ENCODE measurements around the gene TENT4B.

TENT4B gene

DNA sequence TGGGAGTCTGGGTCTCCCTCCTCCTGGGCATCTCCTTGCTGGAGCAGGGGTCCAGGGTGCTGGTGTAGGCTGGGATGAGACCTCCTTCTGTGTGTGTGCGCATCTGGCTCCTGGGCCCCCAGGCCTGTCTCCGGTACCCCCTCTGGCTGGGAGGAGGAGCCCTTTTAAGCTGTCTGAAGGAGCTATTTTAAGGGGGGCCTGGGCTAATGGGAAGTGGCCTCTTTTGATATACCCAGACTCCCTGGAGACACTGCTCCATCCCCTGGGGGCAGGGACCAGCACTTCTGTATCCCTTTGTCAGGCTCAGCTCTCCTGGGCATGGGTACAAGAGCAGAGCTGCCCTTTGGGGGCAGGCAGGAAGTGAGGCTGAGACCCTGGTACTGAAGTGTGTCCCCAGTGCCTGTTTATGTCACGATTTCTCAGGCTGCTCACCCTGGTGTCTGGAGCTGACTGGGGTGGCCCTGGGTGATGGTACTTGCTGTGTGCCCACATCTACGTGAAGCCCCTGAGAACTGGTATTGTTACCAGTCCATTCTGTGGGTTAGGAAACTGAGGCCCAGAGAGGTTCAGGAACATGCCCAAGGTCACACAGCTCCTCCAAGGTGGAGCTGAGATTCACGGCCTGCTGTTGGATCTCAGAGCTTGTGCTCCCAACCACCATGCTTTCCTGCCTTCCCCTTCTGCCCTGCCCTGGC, 119.7 kb downstream of the TENT4B start:
- DNase-seq = no peak

GRCh38 chr16:50273382-50273690, 120.2 kb downstream of the TENT4B start:
- DNase-seq = no peak

DNA sequence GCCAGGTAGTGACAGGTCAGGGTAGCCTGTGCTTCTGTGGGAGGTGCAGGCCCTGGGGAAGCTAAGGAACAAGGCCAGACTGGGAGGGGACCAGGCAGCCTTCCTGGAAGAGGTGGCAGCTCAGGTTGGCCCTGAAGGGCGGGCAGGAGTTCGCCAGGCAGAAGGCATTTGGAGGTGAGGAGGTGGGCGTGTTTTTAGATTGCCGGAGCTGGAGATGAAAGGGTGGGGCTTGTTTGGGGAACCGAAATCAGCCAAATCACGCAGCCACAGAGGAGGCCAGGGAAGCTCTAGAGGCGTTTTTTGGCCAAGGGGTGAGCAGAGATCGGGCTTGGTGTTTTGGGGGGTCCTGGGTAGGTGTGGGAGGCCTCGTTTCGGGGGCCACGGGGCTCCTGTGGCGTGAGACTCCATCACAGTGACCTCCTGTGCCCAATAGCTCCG, 120.8 kb downstream of the TENT4B start:
- no peak for DNase-seq

DNA sequence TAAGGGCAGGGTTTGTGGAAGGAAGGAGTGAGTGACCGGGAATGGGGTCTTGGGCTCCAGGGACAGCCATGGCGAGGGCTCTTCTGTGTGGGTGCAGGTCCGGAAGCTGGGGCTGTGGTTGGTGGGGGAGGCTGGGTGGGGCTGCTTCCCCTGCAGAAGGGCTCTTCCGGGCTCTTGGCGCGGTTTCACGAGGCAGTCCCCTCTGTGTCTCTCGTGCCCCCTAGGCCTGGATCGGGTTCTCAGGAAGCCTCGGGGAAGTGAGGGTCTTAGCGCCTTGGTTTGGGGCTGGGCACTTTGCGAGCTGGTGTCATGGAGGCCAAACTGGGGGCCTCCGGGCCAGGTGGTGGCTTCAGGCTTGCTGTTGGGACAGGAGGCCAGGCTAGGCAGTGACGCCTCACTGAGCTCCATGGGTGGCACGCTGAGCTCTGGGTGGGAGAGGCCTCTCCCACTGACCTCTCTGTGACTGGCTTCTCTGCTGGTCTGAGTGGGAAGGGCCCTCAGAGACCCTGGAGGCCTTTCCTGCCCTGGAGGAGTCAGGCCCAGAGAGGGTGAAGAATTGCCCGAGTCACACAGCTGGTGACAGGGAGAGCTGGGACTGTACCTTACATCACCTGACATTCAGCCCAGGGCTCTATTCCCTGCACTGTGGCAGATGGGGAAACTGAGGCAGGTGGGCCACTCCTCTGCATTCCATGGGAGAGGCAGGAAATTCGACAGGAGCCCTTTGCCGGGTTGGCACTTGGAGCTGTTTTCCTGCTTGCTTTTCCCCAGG, 121.4 kb downstream of the TENT4B start:
- DNase-seq = no peak

- DNase-seq = no peak
These were observed 122.0 kb downstream of the TENT4B start for GRCh38 chr16:50275098-50275415.

DNA sequence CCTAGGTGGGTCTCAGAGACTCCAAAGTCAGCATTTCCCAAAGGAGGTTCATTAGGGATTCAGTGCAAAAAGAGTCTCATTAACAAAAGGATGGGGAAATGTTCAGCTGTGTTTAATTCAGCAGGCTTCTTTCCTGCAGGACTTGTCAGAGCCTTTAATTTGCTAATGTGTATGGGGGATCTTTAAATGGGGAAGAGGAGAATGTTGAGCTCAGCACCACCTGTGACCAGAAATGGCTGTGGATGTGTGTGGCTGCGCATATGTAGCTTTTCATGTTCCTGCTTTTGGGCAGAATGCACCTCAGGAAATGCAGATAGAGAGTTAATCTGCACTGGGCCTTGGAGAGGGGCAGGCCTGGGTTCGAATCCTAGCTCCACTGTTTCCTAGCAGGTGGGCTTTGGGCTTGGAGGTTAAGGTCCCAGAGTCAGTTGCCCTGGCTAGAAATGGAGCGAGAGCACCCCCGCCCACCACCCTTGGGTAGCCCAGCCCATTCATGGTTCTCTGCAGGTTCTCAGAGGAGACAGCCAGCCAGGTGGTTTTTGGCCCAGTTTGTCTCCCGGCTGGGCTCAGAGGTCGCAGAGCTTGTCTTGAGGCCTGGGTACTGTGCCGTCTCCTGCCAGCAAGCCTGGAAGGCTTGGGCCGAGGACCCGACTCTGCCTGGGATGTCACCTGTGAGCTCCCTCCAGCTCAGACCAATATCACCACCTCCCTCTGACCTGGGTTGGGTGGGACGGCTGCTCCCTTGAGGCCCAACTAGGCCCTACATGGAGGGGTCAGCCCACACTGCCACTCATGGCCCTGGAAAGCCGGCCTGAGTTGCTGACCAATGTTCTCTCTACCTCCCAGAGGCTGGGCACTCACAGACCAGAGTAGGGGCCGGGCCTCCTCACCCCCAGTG, 122.6 kb downstream of the TENT4B start:
- DNase-seq = no peak

DNA sequence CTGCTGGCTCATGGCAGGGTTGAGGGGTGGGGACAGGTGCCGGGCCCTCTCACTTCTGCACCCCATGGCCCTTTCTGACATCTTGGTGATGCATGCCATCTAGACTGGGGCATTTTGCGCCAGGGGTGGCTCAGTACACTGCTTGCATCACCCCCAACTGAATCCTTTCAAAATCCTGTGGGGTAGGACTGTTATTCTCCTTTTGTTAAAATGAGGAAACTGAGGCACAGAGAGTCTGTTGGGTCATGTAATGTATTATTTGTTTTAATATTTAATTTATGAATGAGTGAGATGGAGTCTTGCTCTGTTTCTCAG, 123.2 kb downstream of the TENT4B start:
- no peak for DNase-seq

- no peak for DNase-seq
These were observed 123.9 kb downstream of the TENT4B start for GRCh38 chr16:50276801-50277555.

DNA sequence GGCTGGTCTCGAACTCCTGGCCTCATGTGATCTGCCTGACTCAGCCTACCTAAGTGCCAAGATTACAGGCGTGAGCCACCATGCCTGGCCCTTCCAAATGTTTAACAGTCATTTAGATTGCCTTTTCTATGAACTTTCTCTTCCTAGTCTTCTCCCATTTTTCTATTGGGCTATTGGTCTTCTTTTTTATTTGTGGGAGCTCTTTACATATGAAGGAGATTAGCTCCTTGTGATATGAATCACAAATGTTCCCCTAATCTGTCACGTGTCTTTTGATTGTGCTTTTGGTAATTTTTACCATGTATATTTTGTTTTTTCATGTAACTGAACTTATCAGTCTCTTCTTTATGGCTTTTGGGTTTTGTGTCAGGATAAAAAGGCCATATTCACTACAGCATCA, 125.1 kb downstream of the TENT4B start:
- no peak for DNase-seq

DNA sequence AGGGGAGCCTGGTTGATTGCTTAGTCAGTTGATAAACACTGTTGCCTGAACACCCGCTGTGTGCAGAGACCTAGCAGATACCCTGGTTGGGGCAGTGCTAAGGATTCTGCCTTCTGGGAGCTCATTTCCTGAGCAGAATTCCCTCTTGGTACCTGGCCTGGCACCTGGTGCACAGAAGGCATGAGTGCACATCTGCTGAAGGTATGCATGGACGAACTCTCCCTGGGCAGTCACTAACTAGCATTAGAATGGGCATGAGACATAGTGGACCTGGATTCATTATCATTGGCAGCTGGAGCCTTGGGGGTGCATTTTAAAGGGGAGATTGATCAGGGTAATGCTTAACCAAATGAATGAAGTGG, 126.4 kb downstream of the TENT4B start:
- DNase-seq = no peak

GRCh38 chr16:50280932-50281331, 127.8 kb downstream of the TENT4B start:
- DNase-seq = no peak
